ENCODE results near the gene CTDSPL2.

CTDSPL2 gene

GRCh38 chr15:44426975-44427755 is at the start of gene CTDSPL2:
Gene CTDSPL2, plus strand, starts transcription at chr15:44427629. Its CDS starts 31,386 bp downstream, at chr15:44459015.
- TF ChIP-seq LEF1 (IDR thresholded peaks at IDR 0.05; ENCODE audit: borderline replicate concordance) = no peak
- no peak for TF ChIP-seq FOXK2 (IDR thresholded peaks at IDR 0.05)
- TF ChIP-seq BHLHE40 (IDR thresholded peaks at IDR 0.05; ENCODE audit: borderline replicate concordance) = no peak
- no peak for TF ChIP-seq HDGF (IDR thresholded peaks at IDR 0.05; ENCODE audit: borderline replicate concordance)
- TF ChIP-seq FOXM1 (IDR thresholded peaks at IDR 0.05; ENCODE audit: borderline replicate concordance) = no peak
- TF ChIP-seq FOXA1 (IDR thresholded peaks at IDR 0.05) = no peak
- TF ChIP-seq L3MBTL2 (conservative IDR thresholded peaks at IDR 0.05) = no peak; the same call in 1 of the 2 replicates
- TF ChIP-seq ZNF384 (IDR thresholded peaks at IDR 0.05) = no peak
- TF ChIP-seq SP1 (IDR thresholded peaks at IDR 0.05) = no peak
- no peak for TF ChIP-seq CTBP1 (IDR thresholded peaks at IDR 0.05; ENCODE audit: borderline replicate concordance)
- TF ChIP-seq SUZ12 (IDR thresholded peaks at IDR 0.05) = no peak
- no peak for TF ChIP-seq ARNT (IDR thresholded peaks at IDR 0.05)
- TF ChIP-seq ELF4 (IDR thresholded peaks at IDR 0.05) = no peak; the same call in 1 of the 2 replicates
- POLR2A ChIA-PET = interaction anchor here (0.6 to 2.8 kb wide), 24 partner anchors 9 to 357 kb away, joined by 3 to 33 read pairs (median 4); partner anchors contain the start of genes EIF3J and GOLM2
- peak; percentile 79 for DNase-seq (ENCODE audit: extremely low spot score)
- CTCF ChIA-PET = interaction anchor here (0.6 to 1.7 kb wide), 3 partner anchors 74 to 139 kb away, joined by 3 to 5 read pairs (median 4); partner anchors contain the start of gene GOLM2

DNA sequence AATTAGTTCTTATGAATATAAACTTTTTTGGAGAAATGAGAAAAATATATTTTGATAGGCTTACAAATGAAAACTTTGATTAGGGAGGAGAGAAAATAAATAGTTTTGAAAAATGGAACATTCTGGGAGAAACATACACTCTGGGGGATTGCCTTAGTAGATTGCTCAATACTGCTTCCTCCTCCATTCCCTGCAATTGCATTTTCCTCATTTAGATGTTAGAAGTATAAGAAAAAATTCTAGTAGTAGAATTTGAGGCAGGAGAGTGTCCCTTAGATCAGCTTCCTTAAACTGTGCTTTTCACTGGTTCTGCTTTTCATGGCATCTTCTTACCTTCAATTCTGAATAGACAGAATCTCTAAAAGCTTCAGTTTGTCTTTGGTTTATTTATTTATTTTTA is 46.2 kb upstream of the CTDSPL2 start:
- no peak for DNase-seq (ENCODE audit: extremely low spot score)
- ChIA-PET CTCF (no interaction called here), POLR2A (no interaction called here)
- no peak for TF ChIP-seq HDGF (IDR thresholded peaks at IDR 0.05; ENCODE audit: borderline replicate concordance)
- TF ChIP-seq L3MBTL2 (conservative IDR thresholded peaks at IDR 0.05) = no peak
- TF ChIP-seq CTBP1 (IDR thresholded peaks at IDR 0.05; ENCODE audit: borderline replicate concordance) = no peak
- TF ChIP-seq ZNF384 (IDR thresholded peaks at IDR 0.05) = no peak

DNA sequence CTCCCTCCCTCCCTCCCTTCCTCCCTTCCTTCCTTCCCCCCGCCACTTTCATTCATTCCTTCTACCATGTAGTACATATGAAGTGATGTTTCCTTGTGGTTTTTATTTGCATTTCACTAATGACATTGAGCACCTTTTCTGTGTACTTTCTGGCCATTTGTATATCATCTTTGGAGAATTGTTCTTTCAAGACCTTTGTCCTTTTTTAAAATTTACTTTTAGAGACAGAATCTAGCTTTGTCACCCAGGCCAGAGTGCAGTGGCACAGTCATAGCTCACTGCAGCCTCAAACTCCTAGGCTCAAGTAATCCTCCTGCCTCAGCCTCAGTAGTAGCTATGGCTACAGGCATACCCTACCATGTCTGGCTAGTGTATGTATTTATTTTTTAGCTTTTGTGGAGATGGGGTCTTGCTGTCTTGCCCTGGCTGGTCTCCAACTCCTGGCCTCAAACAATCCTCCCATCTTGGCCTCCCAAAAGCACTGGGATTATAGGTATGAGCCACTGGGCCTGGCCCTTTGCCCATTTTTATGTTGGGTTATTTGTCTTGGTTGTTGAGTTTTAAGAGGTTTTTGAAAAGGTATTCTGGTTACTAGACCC is 42.0 kb upstream of the CTDSPL2 start:
- CTCF ChIA-PET = no interaction called here
- POLR2A ChIA-PET = no interaction called here
- TF ChIP-seq ARNT (IDR thresholded peaks at IDR 0.05) (no peak), ELF4 (IDR thresholded peaks at IDR 0.05) (no peak), BHLHE40 (IDR thresholded peaks at IDR 0.05; ENCODE audit: borderline replicate concordance) (no peak), SP1 (IDR thresholded peaks at IDR 0.05) (no peak), FOXK2 (IDR thresholded peaks at IDR 0.05) (no peak), FOXA1 (IDR thresholded peaks at IDR 0.05) (no peak), L3MBTL2 (conservative IDR thresholded peaks at IDR 0.05) (no peak), FOXM1 (IDR thresholded peaks at IDR 0.05; ENCODE audit: borderline replicate concordance) (no peak), LEF1 (IDR thresholded peaks at IDR 0.05; ENCODE audit: borderline replicate concordance) (no peak), ZNF384 (IDR thresholded peaks at IDR 0.05) (no peak), SUZ12 (IDR thresholded peaks at IDR 0.05) (no peak)
- TF ChIP-seq, protein P1, sequence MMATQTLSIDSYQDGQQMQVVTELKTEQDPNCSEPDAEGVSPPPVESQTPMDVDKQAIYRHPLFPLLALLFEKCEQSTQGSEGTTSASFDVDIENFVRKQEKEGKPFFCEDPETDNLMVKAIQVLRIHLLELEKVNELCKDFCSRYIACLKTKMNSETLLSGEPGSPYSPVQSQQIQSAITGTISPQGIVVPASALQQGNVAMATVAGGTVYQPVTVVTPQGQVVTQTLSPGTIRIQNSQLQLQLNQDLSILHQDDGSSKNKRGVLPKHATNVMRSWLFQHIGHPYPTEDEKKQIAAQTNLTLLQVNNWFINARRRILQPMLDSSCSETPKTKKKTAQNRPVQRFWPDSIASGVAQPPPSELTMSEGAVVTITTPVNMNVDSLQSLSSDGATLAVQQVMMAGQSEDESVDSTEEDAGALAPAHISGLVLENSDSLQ (IDR thresholded peaks at IDR 0.05) = no peak
- no peak for DNase-seq (ENCODE audit: extremely low spot score)

DNA sequence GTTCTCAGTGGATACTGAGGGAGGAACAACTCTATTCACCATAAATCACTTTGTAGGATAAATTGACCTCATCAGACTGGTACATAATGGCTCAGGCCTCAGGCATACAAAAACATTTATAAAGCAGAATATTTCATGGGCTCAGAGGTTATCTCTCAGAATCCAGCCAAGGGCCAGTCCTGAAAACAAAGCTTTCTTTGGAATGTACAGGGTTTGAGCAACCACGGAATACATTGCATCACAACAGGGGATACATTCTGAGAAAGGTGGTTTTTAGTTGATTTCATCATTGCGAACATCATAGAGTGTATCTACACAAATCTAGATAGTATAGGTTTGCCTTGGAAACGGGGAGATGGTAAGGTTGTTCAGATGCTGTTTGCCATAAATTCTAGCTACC is 33.4 kb upstream of the CTDSPL2 start:
- TF ChIP-seq SUZ12 (IDR thresholded peaks at IDR 0.05) (no peak), HDGF (IDR thresholded peaks at IDR 0.05; ENCODE audit: borderline replicate concordance) (no peak), BHLHE40 (IDR thresholded peaks at IDR 0.05; ENCODE audit: borderline replicate concordance) (no peak), SP1 (IDR thresholded peaks at IDR 0.05) (no peak)
- POLR2A ChIA-PET = no interaction called here
- CTCF ChIA-PET = interaction anchor here (0.6 kb wide), 1 partner anchor 98 kb away, joined by 4 read pairs; no protein-coding TSS in a partner anchor
- DNase-seq (ENCODE audit: extremely low spot score) = no peak

GRCh38 chr15:44394562-44394961 is 32.9 kb upstream of the CTDSPL2 start:
- no peak for DNase-seq (ENCODE audit: extremely low spot score)
- ChIA-PET POLR2A (no interaction called here), CTCF (interaction anchor here (0.6 kb wide), 2 partner anchors 98 to 490 kb away, joined by 3 to 4 read pairs; no protein-coding TSS in a partner anchor)
- TF ChIP-seq BHLHE40 (IDR thresholded peaks at IDR 0.05; ENCODE audit: borderline replicate concordance) (no peak), L3MBTL2 (conservative IDR thresholded peaks at IDR 0.05) (no peak), LEF1 (IDR thresholded peaks at IDR 0.05; ENCODE audit: borderline replicate concordance) (no peak), ZNF384 (IDR thresholded peaks at IDR 0.05) (no peak), TARDBP (IDR thresholded peaks at IDR 0.05) (no peak), HDGF (IDR thresholded peaks at IDR 0.05; ENCODE audit: borderline replicate concordance) (no peak), FOXA1 (IDR thresholded peaks at IDR 0.05) (no peak), ARNT (IDR thresholded peaks at IDR 0.05) (no peak), SP1 (IDR thresholded peaks at IDR 0.05) (no peak), NFRKB (IDR thresholded peaks at IDR 0.05) (no peak), FOXM1 (IDR thresholded peaks at IDR 0.05; ENCODE audit: borderline replicate concordance) (no peak), CTBP1 (IDR thresholded peaks at IDR 0.05; ENCODE audit: borderline replicate concordance) (no peak), SUZ12 (IDR thresholded peaks at IDR 0.05) (no peak), FOXK2 (IDR thresholded peaks at IDR 0.05) (no peak), ELF4 (IDR thresholded peaks at IDR 0.05) (no peak)
- TF ChIP-seq, protein P1 (IDR thresholded peaks at IDR 0.05) = no peak

- ChIA-PET CTCF (no interaction called here), POLR2A (interaction anchor here (2.0 kb wide), 1 partner anchor 30 kb away, joined by 13 read pairs; the partner anchor contains the start of gene CTDSPL2)
- DNase-seq (ENCODE audit: extremely low spot score) = no peak
- TF ChIP-seq ARNT (IDR thresholded peaks at IDR 0.05) = no peak
- no peak for TF ChIP-seq NFRKB (IDR thresholded peaks at IDR 0.05)
- no peak for TF ChIP-seq BHLHE40 (IDR thresholded peaks at IDR 0.05; ENCODE audit: borderline replicate concordance)
- TF ChIP-seq ZNF384 (IDR thresholded peaks at IDR 0.05) = no peak
- no peak for TF ChIP-seq L3MBTL2 (conservative IDR thresholded peaks at IDR 0.05)
- TF ChIP-seq TARDBP (IDR thresholded peaks at IDR 0.05) = no peak
- no peak for TF ChIP-seq CTBP1 (IDR thresholded peaks at IDR 0.05; ENCODE audit: borderline replicate concordance)
- TF ChIP-seq HDGF (IDR thresholded peaks at IDR 0.05; ENCODE audit: borderline replicate concordance) = no peak
- TF ChIP-seq SUZ12 (IDR thresholded peaks at IDR 0.05) = no peak
- TF ChIP-seq FOXM1 (IDR thresholded peaks at IDR 0.05; ENCODE audit: borderline replicate concordance) = no peak
- TF ChIP-seq, protein P1 (IDR thresholded peaks at IDR 0.05) = no peak
- no peak for TF ChIP-seq SP1 (IDR thresholded peaks at IDR 0.05)
- TF ChIP-seq FOXK2 (IDR thresholded peaks at IDR 0.05) = no peak
- TF ChIP-seq FOXA1 (IDR thresholded peaks at IDR 0.05) = no peak
- TF ChIP-seq ELF4 (IDR thresholded peaks at IDR 0.05) = no peak
- TF ChIP-seq LEF1 (IDR thresholded peaks at IDR 0.05; ENCODE audit: borderline replicate concordance) = no peak
Measured at GRCh38 chr15:44397869-44398268, 29.6 kb upstream of the CTDSPL2 start.

All from HEK293T (cell line).